H1 (cell line): ENCODE data around the gene SNRPN. TPM values are rescaled to one million over a fixed set of nuclear protein-coding genes. Genes with fewer than 3 reads are reported as not detected.

Experiments
- BCL11A ChIP-seq, 2 experiments: IDR thresholded peaks; one replicate each; pipeline ENCODE4 v1.6.1; 2011; ENCODE audit warnings: low read depth in 2 of 2, low read length in 2 of 2, mild to moderate bottlenecking in 2 of 2
- GTF2F1 ChIP-seq: IDR thresholded peaks from 2 replicates; pipeline ENCODE4 v1.6.1; 2012; ENCODE audit warnings: low read depth, low read length, improper control_type of control experiment, borderline replicate concordance
- KDM1A ChIP-seq: fragments of 200-600, 300-600 bp; sonication (generic); IDR thresholded peaks from 2 replicates; pipeline ENCODE4 v1.7.1; 2016; ENCODE audit warnings: mild to moderate bottlenecking, low read length, borderline replicate concordance
- POLR2A ChIP-seq, 2 experiments: IDR thresholded peaks; 1 replicate in 1 of 2; 2 replicates in 1 of 2; pipeline ENCODE4 v1.6.1; 2011; ENCODE audit warnings: low read depth in 2 of 2, low read length in 2 of 2, mild to moderate bottlenecking in 2 of 2; ENCODE audit errors: control extremely low read depth in 1 of 2
- polyA plus RNA-seq, 7 experiments: library from polyadenylated mRNA; depleted of rRNA in 3 of 7; stranded (reverse) in 5 of 7; unstranded in 2 of 7; fragments of >200 nt in 5 of 7; fragments of 200-250 nt in 2 of 7; gene quantifications; 1 replicate in 5 of 7; 2 replicates in 1 of 7; 4 replicates in 1 of 7; pipeline versions ENCODE4 v1.2.1 to v1.2.3, GENCODE V29; 2011 to 2013; ENCODE audit warnings: missing spikeins in 2 of 7, mixed read lengths in 2 of 7
- total RNA-seq: library from RNA; stranded (reverse); fragmentation: NEBNext Ultra II Directional; extraction: Animal tissue kit (Norgen Biotek cat#: 25700); gene quantifications from 2 replicates; pipeline ENCODE4 v1.2.1, GENCODE V29; 2021

SNRPN gene
- total and polyA plus RNA-seq, 2 of the 8 experiments (the other 6 are each of a cell fraction or from before 2014, with no cell fraction given), result 905 to 1,396 TPM

GRCh38 chr15:24986653-24987052 lies 31.9 kb downstream of the SNRPN start (continued):
- TF ChIP-seq GTF2F1 (no peak), BCL11A (IDR thresholded peaks at IDR 0.05; ENCODE audit: low read depth in 2 of 2, low read length in 2 of 2) (no peak), POLR2A (IDR thresholded peaks at IDR 0.05; ENCODE audit: control extremely low read depth in 1 of 2, low read depth in 2 of 2, low read length in 2 of 2) (no peak), KDM1A (no peak)
